GM06990 (cell line): ENCODE data around the gene HERC5.

Experiments used
- DNase-seq: peaks from one replicate; pipeline ENCODE4 v3.0.0-alpha.2; 2011; ENCODE audit not compliant: insufficient read length; ENCODE audit errors: extremely low read depth
- H3K27me3 ChIP-seq: replicated peaks from 2 replicates; pipeline ENCODE4 v1.6.0; 2011; ENCODE audit warnings: low read length; ENCODE audit not compliant: control insufficient read depth, insufficient read depth
- H3K36me3 ChIP-seq: 2 replicates; pipeline ENCODE4 v1.5.1; 2011; ENCODE audit warnings: low read length; ENCODE audit not compliant: control insufficient read depth, insufficient read depth
- H3K4me3 ChIP-seq: replicated peaks from 2 replicates; pipeline ENCODE4 v1.5.1; 2011; ENCODE audit warnings: low read depth, mild to moderate bottlenecking, control low read depth, low read length
- TF ChIP-seq, protein P1 (sequence below): IDR thresholded peaks from 2 replicates; pipeline ENCODE4 v1.5.1; 2011; ENCODE audit warnings: low read length, control low read depth, mild to moderate bottlenecking, inconsistent platforms; ENCODE audit not compliant: insufficient read depth, poor library complexity, severe bottlenecking

Gene HERC5

DNA sequence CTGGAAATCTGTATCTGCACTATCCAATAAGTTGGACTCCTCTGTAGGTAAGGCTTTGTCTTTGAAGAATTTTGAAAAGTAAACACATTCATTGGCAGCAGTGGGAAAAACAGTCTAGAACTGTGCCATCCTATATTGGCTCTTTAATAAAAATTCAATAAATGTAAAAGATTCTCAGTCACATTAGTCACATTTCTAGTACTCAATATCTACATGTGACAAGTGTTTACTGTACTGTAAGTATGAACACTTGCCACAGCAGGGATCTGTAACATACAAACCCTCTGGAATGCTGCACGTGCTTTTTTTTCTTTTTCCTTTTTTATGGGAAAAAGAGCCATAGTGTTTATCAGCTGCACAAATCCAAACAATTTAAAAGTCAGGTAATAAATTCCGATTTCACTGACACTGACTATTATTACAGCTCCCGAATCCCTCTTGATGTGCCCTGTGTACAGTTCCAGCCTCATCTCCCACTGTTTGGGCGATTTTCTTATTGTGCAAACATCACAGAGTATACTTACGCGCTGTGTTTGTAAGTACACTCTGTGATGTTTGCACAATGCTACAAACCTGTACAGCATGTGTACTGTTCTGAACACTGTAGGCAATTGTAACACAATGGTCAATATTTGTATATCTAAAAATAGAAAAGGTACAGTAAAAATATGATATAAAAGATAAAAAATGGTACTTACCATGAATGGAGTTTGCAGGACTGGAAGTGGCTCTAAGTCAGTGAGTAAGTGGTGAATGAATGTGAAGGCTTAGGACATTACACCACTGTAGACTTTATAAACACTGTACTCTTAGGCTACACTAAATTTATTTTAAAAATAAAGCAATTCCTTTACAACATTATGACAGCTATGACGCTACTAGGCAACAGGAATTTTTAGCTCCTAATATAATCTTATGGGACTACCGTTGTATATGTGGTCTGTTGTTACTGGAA is 57.9 kb downstream of the HERC5 start:
- Histone ChIP-seq H3K27me3 (no peaks in the 10 kb centered on the region), H3K36me3 (no peaks in the 10 kb centered on the region), H3K4me3 (no peak overlapping the region)
- no peak for DNase-seq
- TF ChIP-seq, protein P1, sequence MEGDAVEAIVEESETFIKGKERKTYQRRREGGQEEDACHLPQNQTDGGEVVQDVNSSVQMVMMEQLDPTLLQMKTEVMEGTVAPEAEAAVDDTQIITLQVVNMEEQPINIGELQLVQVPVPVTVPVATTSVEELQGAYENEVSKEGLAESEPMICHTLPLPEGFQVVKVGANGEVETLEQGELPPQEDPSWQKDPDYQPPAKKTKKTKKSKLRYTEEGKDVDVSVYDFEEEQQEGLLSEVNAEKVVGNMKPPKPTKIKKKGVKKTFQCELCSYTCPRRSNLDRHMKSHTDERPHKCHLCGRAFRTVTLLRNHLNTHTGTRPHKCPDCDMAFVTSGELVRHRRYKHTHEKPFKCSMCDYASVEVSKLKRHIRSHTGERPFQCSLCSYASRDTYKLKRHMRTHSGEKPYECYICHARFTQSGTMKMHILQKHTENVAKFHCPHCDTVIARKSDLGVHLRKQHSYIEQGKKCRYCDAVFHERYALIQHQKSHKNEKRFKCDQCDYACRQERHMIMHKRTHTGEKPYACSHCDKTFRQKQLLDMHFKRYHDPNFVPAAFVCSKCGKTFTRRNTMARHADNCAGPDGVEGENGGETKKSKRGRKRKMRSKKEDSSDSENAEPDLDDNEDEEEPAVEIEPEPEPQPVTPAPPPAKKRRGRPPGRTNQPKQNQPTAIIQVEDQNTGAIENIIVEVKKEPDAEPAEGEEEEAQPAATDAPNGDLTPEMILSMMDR, result no peak

DNA sequence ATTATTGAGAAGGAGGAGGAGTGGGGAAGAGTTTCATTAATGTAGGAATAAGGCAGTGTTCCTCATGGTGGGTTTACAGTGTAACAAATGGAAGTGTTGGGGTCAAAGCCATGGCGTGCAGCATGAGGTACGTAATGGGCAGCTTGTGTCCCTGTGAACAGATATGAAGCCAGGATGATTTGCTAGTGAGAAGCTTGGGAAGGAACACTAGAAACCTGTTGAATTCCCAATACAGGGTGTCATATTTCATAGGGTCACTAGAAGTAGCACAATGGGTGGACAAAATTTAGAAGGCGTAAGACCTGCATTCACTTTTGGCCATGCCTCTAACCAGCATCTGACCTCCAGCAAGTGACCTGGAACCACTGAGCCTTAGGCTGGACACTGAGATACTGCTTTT is 59.8 kb downstream of the HERC5 start:
- TF ChIP-seq, protein P1, result no peak
- Histone ChIP-seq H3K27me3 (no peaks in the 10 kb centered on the region), H3K36me3 (peaks cover 2% of the 10 kb centered on the region; the same call in 1 of the 2 replicates), H3K4me3 (no peak overlapping the region)
- DNase-seq, result no peak

DNA sequence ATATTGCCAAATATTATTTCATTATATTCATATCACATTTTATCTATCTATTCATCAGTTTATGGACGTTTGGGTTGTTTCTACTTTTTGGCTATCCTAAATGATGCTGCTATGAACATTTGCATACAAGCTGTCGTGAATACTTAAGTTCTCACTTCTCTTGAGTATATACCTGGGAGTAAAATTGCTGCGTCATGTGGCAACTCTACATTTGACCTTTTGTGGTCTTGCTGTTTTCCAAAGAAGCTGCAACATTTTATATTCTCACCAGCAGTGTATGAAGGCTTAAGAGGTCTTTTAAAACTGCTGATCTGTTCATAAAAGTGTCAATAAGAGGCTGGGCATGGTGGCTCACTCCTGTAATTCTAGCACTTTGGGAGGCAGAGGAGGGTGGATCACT is 60.9 kb downstream of the HERC5 start:
- Histone ChIP-seq H3K36me3 (peaks cover 2% of the 10 kb centered on the region; the same call in 1 of the 2 replicates), H3K4me3 (no peak overlapping the region), H3K27me3 (no peaks in the 10 kb centered on the region)
- TF ChIP-seq, protein P1, result no peak
- DNase-seq, result no peak

DNA sequence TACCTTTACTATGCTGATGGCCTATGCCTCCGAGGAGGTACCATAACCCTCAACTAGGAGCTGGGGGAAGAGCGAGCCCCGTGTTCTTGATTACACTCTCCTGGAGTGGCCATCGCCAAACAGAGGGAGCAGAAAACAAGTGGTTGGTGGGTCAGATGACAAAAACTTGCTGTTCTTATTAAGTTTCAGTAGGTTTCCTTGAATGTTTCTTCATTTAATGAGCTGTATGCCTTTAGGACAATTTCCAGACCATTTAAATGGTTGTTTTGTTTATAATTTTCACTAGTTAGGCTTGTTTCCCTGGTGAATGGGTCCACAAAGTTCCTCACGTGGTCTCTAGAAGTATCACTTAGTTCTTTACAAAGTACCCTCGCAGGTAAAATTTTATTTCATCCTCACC is 62.0 kb downstream of the HERC5 start:
- Histone ChIP-seq H3K4me3 (no peak overlapping the region), H3K27me3 (no peaks in the 10 kb centered on the region), H3K36me3 (peaks cover 2% of the 10 kb centered on the region; the same call in 1 of the 2 replicates)
- TF ChIP-seq, protein P1, result no peak
- DNase-seq, result no peak

DNA sequence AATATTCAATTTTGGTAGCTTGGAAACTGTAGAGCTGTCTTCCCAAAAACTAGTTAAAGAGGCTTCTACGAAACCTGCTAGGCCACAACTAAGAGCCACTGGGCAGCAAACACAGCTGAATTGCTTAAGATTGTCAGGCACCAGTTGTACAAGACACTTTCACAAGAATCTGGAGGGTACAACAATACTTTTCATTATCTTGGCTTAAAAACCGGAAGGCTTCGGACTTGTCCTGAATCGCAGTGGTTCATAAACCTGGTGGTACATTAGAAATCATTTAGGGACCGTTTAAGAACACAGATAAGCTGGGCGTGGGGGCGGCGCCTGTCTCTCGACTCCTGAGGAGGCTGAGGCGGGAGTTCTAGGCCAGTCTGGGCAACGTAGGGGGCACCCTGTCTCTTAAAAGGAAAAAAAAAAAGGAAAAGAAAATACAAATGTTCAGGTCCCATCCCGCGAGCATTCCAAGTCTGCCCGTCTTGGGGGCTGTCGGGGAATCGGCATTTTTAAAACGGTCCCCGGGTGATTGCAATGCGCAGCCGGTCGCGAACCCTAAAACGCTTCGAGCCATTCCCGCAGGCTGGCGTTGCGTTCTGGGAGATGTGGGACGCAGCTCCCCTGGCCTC is 65.9 kb downstream of the HERC5 start:
- Histone ChIP-seq H3K36me3 (peaks cover 2% of the 10 kb centered on the region; the same call in 1 of the 2 replicates), H3K4me3 (peak overlapping the region; percentile 95), H3K27me3 (no peaks in the 10 kb centered on the region)
- TF ChIP-seq, protein P1, result no peak
- no peak for DNase-seq
